ENCODE data around the gene NHP2. TPM values are rescaled to one million over a fixed set of nuclear protein-coding genes. Genes with fewer than 3 reads are reported as not detected.

Gene NHP2
- total RNA-seq, 1 experiment from 2014 or later: 221 TPM

GRCh38 chr5:178170455-178170854, 16.8 kb upstream of the NHP2 start:
- DNase-seq: no peak
- intact Hi-C loops (cut with micrococcal nuclease; ENCODE audit: unreplicated experiment): no loop called here
- ChIA-PET CTCF (no interaction called here), POLR2A (ENCODE audit: unreplicated experiment) (no interaction called here)
- Histone ChIP-seq H2AFZ (no peak overlapping the region), H3K4me3 (no peak overlapping the region), H3K79me2 (ENCODE audit: low read depth) (no peaks in the 10 kb centered on the region), H3K4me1 (replicated peaks; ENCODE audit: insufficient read depth) (no peaks in the 10 kb centered on the region), H4K20me1 (ENCODE audit: insufficient read depth) (no peaks in the 10 kb centered on the region), H3K27ac (no peak overlapping the region), H3F3A (ENCODE audit: insufficient read depth, low read depth) (no peaks in the 10 kb centered on the region), H3K9me3 (ENCODE audit: insufficient read depth, low read depth) (no peaks in the 10 kb centered on the region), H3K36me3 (ENCODE audit: low read depth) (no peaks in the 10 kb centered on the region), H3K4me2 (no peak overlapping the region), H3K9me2 (ENCODE audit: insufficient read depth) (no peaks in the 10 kb centered on the region), H3K27me3 (ENCODE audit: insufficient read depth, low read depth) (peaks cover 6% of the 10 kb centered on the region; the same call in 1 of the 2 replicates)
- TF ChIP-seq, protein P1, sequence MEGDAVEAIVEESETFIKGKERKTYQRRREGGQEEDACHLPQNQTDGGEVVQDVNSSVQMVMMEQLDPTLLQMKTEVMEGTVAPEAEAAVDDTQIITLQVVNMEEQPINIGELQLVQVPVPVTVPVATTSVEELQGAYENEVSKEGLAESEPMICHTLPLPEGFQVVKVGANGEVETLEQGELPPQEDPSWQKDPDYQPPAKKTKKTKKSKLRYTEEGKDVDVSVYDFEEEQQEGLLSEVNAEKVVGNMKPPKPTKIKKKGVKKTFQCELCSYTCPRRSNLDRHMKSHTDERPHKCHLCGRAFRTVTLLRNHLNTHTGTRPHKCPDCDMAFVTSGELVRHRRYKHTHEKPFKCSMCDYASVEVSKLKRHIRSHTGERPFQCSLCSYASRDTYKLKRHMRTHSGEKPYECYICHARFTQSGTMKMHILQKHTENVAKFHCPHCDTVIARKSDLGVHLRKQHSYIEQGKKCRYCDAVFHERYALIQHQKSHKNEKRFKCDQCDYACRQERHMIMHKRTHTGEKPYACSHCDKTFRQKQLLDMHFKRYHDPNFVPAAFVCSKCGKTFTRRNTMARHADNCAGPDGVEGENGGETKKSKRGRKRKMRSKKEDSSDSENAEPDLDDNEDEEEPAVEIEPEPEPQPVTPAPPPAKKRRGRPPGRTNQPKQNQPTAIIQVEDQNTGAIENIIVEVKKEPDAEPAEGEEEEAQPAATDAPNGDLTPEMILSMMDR (conservative IDR thresholded peaks at IDR 0.05): no peak
- no peak for TF ChIP-seq EZH2 (IDR thresholded peaks at IDR 0.05; ENCODE audit: low read depth)
- BruUV-seq (replicated peaks): no TSS peak

DNA sequence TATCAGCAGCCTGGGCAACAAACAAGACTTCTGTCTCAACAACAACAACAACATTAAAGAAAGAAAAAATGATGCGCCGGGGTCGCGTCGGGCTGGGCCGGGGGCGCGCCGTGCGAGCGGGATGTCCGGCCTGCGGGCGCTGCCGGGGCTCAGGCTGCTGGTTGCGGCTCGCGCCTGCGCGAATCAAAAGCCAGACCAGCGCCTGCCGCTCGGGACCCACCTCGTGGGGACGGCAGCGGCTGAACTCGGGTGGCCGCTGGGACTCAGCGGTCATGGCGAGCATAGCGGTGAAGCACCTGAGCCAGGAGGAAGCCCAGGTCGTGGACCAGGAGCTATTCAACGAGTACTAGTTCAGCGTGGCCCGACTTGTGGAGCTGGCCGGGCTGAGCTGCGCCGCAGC, 11.9 kb upstream of the NHP2 start:
- no peak overlapping the region for H3K27ac ChIP-seq
- no peaks in the 10 kb centered on the region for H3F3A ChIP-seq (ENCODE audit: insufficient read depth, low read depth)
- no peak overlapping the region for H3K4me2 ChIP-seq
- H3K27me3 ChIP-seq (ENCODE audit: insufficient read depth, low read depth): peaks cover 6% of the 10 kb centered on the region; the same call in 1 of the 2 replicates
- no peaks in the 10 kb centered on the region for H3K36me3 ChIP-seq (ENCODE audit: low read depth)
- DNase-seq: no peak
- intact Hi-C loops (cut with micrococcal nuclease; ENCODE audit: unreplicated experiment): loop anchor here (10.0 kb wide), 1 partner anchor 561 kb away; the partner anchor contains the start of gene B4GALT7
- CTCF ChIA-PET: no interaction called here
- no peak overlapping the region for H2AFZ ChIP-seq
- H3K4me3 ChIP-seq: no peak overlapping the region
- no peaks in the 10 kb centered on the region for H3K4me1 ChIP-seq (replicated peaks; ENCODE audit: insufficient read depth)
- H3K9me3 ChIP-seq (ENCODE audit: insufficient read depth, low read depth): no peaks in the 10 kb centered on the region
- BruUV-seq (replicated peaks): no TSS peak
- TF ChIP-seq, protein P1 (conservative IDR thresholded peaks at IDR 0.05): no peak
- no peak for TF ChIP-seq EZH2 (IDR thresholded peaks at IDR 0.05; ENCODE audit: low read depth)
- no peaks in the 10 kb centered on the region for H3K79me2 ChIP-seq (ENCODE audit: low read depth)
- no peaks in the 10 kb centered on the region for H3K9me2 ChIP-seq (ENCODE audit: insufficient read depth)
- no peaks in the 10 kb centered on the region for H4K20me1 ChIP-seq (ENCODE audit: insufficient read depth)
- POLR2A ChIA-PET (ENCODE audit: unreplicated experiment): no interaction called here

DNA sequence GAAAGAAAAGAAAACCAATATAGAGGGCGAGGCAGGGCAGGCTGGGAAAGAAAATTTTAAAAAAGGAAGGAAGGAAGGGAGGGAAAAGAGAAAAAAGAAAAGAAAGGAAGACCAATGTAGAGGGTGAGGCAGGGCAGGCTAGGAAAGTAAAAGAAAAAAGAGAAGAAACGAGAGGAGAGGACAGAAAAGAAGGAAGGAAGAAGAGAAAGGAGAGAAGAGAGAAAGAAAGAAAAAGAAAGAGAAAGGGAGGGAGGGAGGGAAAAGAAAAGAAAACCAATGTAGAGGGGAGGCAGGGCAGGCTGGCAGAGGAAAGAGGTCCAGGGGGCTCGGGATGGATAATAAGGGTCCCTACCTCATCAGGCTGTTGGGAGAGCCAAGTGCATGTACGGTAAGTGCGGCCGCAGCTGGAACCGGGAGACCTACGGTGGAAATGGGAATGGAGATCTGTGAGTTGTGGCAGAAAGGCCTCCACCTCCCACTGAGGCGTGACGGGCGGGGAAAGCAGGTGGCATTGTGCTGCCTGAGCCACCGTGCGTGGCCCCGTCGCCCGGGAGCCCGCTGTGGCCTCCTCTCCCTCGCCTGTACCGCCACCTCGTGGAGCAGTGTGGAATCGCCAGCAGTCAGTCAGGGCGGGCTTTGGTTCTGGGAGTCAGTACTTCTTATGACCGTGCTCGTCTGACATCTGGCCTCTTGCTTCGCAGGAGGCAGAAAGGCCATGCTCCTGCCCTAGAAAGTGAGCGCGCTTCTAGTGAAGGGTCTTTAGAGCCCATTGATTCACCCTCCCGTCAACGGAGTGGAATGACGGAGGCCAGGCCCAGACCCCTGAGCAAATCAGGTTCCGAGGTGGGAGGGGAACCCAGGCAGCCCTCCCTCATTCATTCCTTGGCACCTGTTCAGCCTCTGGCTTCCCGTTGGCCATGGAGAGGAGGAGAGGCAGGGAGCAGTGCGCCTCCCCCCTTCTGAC, 10.4 kb upstream of the NHP2 start:
- ChIA-PET CTCF (interaction anchor here (1.2 kb wide), 1 partner anchor 86 kb away, joined by 14 read pairs; no protein-coding TSS in a partner anchor), POLR2A (ENCODE audit: unreplicated experiment) (no interaction called here)
- no peak overlapping the region for H3K27ac ChIP-seq
- H3K9me3 ChIP-seq (ENCODE audit: insufficient read depth, low read depth): no peaks in the 10 kb centered on the region
- no peaks in the 10 kb centered on the region for H3K9me2 ChIP-seq (ENCODE audit: insufficient read depth)
- no peaks in the 10 kb centered on the region for H3K4me1 ChIP-seq (replicated peaks; ENCODE audit: insufficient read depth)
- H4K20me1 ChIP-seq (ENCODE audit: insufficient read depth): no peaks in the 10 kb centered on the region
- peak; percentile 70 to 89 for DNase-seq
- peak overlapping the region; percentile 62 for H3K4me2 ChIP-seq
- TF ChIP-seq, protein P1 (conservative IDR thresholded peaks at IDR 0.05): peak; percentile 96
- no peak for TF ChIP-seq EZH2 (IDR thresholded peaks at IDR 0.05; ENCODE audit: low read depth)
- no peaks in the 10 kb centered on the region for H3F3A ChIP-seq (ENCODE audit: insufficient read depth, low read depth)
- H2AFZ ChIP-seq: no peak overlapping the region
- no peak overlapping the region for H3K4me3 ChIP-seq
- intact Hi-C loops (cut with micrococcal nuclease; ENCODE audit: unreplicated experiment): loop anchor here (1.0 to 10.0 kb wide), 3 partner anchors 38 to 559 kb away; partner anchors contain the start of genes B4GALT7 and HNRNPAB
- BruUV-seq (replicated peaks): no TSS peak
- no peaks in the 10 kb centered on the region for H3K79me2 ChIP-seq (ENCODE audit: low read depth)
- H3K36me3 ChIP-seq (ENCODE audit: low read depth): no peaks in the 10 kb centered on the region
- no peaks in the 10 kb centered on the region; the same call in 1 of the 2 replicates for H3K27me3 ChIP-seq (ENCODE audit: insufficient read depth, low read depth)
